ENCODE measurements around the gene HPN. TPM values are rescaled to one million over a fixed set of nuclear protein-coding genes. Genes with fewer than 3 reads are reported as not detected.

The HPN gene
- total and polyA plus RNA-seq, 2 of the 13 experiments (the other 11 are each of a cell fraction or from before 2014, with no cell fraction given) = 46.7 to 261 TPM

DNA sequence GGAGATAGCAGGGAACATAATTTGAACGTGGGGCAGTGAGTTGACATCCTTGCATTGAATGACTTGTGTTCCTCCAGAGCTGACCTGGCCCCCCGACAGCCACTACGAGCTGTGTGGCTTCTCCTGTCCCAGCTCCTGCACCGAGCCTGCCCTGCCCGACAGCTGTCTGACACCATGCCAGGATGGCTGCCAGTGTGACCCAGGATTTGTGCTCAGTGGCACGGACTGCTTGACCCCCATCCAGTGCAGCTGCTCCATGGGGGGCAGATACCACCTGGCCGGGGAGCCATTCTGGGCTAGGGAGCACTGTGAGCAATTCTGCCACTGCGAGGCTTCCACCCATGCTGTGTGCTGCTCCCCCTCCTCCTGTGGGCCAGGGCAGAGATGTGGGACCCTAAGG is 44.9 kb downstream of the HPN start:
- POLR2A ChIA-PET = no interaction called here
- Histone ChIP-seq H3K36me3 (replicated peaks in 1 of 2; ENCODE audit: control insufficient read depth in 1 of 2, insufficient read depth in 2 of 2, low read length in 2 of 2) (no peaks in the 10 kb centered on the region), H3K27ac (ENCODE audit: extremely low read length, insufficient read depth, low read length) (no peak overlapping the region), H3K79me2 (ENCODE audit: insufficient read depth, low read length) (no peaks in the 10 kb centered on the region), H3K9me3 (ENCODE audit: low read length) (no peaks in the 10 kb centered on the region), H3K4me1 (ENCODE audit: insufficient read depth, low read length) (peaks cover 31% of the 10 kb centered on the region), H2AFZ (ENCODE audit: low read length) (no peak overlapping the region), H3K4me2 (ENCODE audit: low read depth, low read length) (no peak overlapping the region), H3K27me3 (ENCODE audit: control insufficient read depth in 1 of 2, insufficient read depth in 2 of 2, low read length in 2 of 2) (peaks cover 0 to 22% of the 10 kb centered on the region in 2 experiments; a peak in 3 of 5 replicates), H3K4me3 (replicated peaks in 1 of 3; ENCODE audit: insufficient read depth in 1 of 3, low read depth in 2 of 3, low read length in 3 of 3) (no peak overlapping the region), H4K20me1 (ENCODE audit: insufficient read depth, low read length) (no peaks in the 10 kb centered on the region), H3K9ac (ENCODE audit: insufficient read depth, low read depth, low read length) (no peak overlapping the region)
- CTCF ChIA-PET (ENCODE audit: low intra/inter-chr PET ratio, low total read pairs) = no interaction called here
- no TSS peak for BruUV-seq (replicated peaks)
- WGBS (ENCODE audit: low lambda C conversion rate) = 0% methylated on average over 1 of the region's 8 CpGs
- intact Hi-C loops (cut with micrococcal nuclease; ENCODE audit: unreplicated experiment) = no loop called here
- FAIRE-seq = no peak
- TF ChIP-seq PPARG (CRISPR knock-in tag; conservative IDR thresholded peaks at IDR 0.05) = no peak
- no peak for TF ChIP-seq SP5 (CRISPR knock-in tag; IDR thresholded peaks at IDR 0.05; ENCODE audit: borderline replicate concordance, low read depth)
- no peak for TF ChIP-seq CHD2 (IDR thresholded peaks at IDR 0.05; ENCODE audit: low read depth, low read length)
- TF ChIP-seq MXI1 (IDR thresholded peaks at IDR 0.05; ENCODE audit: borderline replicate concordance, low read depth, low read length) = no peak
- TF ChIP-seq GZF1 (CRISPR knock-in tag; IDR thresholded peaks at IDR 0.05) = no peak
- no peak for TF ChIP-seq GMEB2 (CRISPR knock-in tag; IDR thresholded peaks at IDR 0.05; ENCODE audit: low read depth)
- no peak for TF ChIP-seq SNAPC2 (CRISPR knock-in tag; IDR thresholded peaks at IDR 0.05)
- TF ChIP-seq REL (CRISPR knock-in tag; conservative IDR thresholded peaks at IDR 0.05) = no peak
- TF ChIP-seq CENPX (CRISPR knock-in tag; IDR thresholded peaks at IDR 0.05) = no peak
- TF ChIP-seq MLLT10 (CRISPR knock-in tag; IDR thresholded peaks at IDR 0.05) = no peak
- no peak for TF ChIP-seq SNAPC5 (CRISPR knock-in tag; IDR thresholded peaks at IDR 0.05; ENCODE audit: borderline replicate concordance)
- TF ChIP-seq ZSCAN31 (CRISPR knock-in tag; IDR thresholded peaks at IDR 0.05; ENCODE audit: low read depth) = no peak
- no peak for TF ChIP-seq ZBTB42 (CRISPR knock-in tag; IDR thresholded peaks at IDR 0.05)
- no peak for TF ChIP-seq ZNF546 (CRISPR knock-in tag; conservative IDR thresholded peaks at IDR 0.05)
- TF ChIP-seq ZZZ3 (CRISPR knock-in tag; IDR thresholded peaks at IDR 0.05; ENCODE audit: borderline replicate concordance) = no peak
- DNase-seq (ENCODE audit: low spot score) = no peak
- ATAC-seq = no peak
- in situ Hi-C loops (cut with HindIII; ENCODE audit: extremely low pct_ligation_motif_present, low pct_unique_long_range_greater_than_20kb) = no loop called here
